GM06990 (cell line): ENCODE data around the gene PLEKHN1.

Source experiments
- DNase-seq: peaks from one replicate; pipeline ENCODE4 v3.0.0-alpha.2; 2011; ENCODE audit not compliant: insufficient read length; ENCODE audit errors: extremely low read depth
- H3K27me3 ChIP-seq: replicated peaks from 2 replicates; pipeline ENCODE4 v1.6.0; 2011; ENCODE audit warnings: low read length; ENCODE audit not compliant: control insufficient read depth, insufficient read depth
- H3K36me3 ChIP-seq: 2 replicates; pipeline ENCODE4 v1.5.1; 2011; ENCODE audit warnings: low read length; ENCODE audit not compliant: control insufficient read depth, insufficient read depth
- H3K4me3 ChIP-seq: replicated peaks from 2 replicates; pipeline ENCODE4 v1.5.1; 2011; ENCODE audit warnings: low read depth, mild to moderate bottlenecking, control low read depth, low read length
- CTCF ChIP-seq: IDR thresholded peaks from 2 replicates; pipeline ENCODE4 v1.5.1; 2011; ENCODE audit warnings: low read length, control low read depth, mild to moderate bottlenecking, inconsistent platforms; ENCODE audit not compliant: insufficient read depth, poor library complexity, severe bottlenecking

PLEKHN1 gene

GRCh38 chr1:923991-924655 is 42.2 kb upstream of the PLEKHN1 start:
- H3K36me3 ChIP-seq = no peaks in the 10 kb centered on the region
- TF ChIP-seq CTCF = no peak
- DNase-seq = no peak
- H3K27me3 ChIP-seq = peaks cover 15% of the 10 kb centered on the region
- no peak overlapping the region for H3K4me3 ChIP-seq

DNA sequence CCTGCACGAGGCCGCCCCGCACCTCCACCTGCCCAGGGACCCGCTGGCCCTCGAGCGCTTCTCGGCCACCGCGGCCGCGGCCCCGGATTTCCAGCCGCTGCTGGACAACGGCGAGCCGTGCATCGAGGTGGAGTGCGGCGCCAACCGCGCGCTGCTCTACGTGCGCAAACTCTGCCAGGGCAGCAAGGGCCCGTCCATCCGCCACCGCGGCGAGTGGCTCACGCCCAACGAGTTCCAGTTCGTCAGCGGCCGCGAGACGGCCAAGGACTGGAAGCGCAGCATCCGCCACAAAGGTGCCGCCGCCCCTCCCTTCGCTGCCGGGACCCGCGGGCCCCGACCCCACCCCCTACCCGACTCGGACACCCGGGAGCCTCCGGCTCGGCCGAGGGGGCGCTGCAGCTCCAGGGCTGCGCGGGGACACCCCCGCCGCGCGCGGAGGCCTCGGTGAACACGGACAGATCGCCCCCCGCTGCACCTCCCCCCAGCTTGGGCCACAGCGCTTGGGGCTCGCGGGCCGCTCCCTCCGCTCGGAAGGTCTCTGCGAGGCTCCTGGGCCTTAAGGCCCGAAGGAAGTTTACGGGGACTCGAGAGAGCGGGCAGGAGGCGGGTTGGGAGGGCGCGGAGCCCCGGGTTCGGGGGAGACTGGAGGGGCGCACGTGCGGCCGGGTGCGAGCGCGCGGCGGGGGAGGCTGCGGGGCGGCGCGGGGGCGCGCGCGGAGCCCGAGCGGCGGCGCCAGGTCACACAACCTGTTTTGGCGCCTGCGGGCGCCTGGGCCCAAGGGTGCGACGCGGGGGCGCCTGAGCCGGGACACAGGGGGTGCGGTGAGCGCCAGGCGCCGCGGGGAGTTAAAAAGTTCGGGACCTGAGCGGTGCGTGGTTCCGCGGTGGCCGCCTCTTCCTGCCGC is 41.4 kb upstream of the PLEKHN1 start:
- no peak overlapping the region for H3K4me3 ChIP-seq
- TF ChIP-seq CTCF = no peak
- H3K27me3 ChIP-seq = peaks cover 15% of the 10 kb centered on the region
- no peaks in the 10 kb centered on the region for H3K36me3 ChIP-seq
- no peak for DNase-seq

GRCh38 chr1:925561-926421 is 40.5 kb upstream of the PLEKHN1 start:
- TF ChIP-seq CTCF = no peak
- DNase-seq = no peak
- Histone ChIP-seq H3K36me3 (no peaks in the 10 kb centered on the region), H3K27me3 (peaks cover 15% of the 10 kb centered on the region), H3K4me3 (no peak overlapping the region)

DNA sequence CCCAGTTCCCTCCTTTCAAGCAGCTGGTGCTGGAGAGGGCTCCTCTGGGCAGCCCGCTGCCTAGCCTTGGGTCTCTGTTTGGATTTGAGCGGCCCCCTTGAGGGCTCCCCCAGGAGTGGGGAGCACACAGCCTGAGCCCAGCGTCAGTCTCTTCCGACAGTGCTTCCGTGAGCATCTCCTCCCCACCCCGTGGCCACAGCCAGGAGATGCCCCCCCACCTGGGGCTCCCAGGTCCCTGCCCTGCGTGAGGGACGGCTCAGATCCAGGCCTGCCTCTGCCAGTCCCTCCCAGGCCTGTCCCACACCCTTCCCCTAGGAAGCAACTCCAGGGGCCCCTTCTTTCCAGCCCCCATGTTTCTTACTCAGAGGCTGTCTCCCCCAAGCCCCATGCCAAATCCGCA is 39.0 kb upstream of the PLEKHN1 start:
- DNase-seq = no peak
- no peak overlapping the region for H3K4me3 ChIP-seq
- no peaks in the 10 kb centered on the region for H3K36me3 ChIP-seq
- H3K27me3 ChIP-seq = peaks cover 9% of the 10 kb centered on the region
- TF ChIP-seq CTCF = no peak

DNA sequence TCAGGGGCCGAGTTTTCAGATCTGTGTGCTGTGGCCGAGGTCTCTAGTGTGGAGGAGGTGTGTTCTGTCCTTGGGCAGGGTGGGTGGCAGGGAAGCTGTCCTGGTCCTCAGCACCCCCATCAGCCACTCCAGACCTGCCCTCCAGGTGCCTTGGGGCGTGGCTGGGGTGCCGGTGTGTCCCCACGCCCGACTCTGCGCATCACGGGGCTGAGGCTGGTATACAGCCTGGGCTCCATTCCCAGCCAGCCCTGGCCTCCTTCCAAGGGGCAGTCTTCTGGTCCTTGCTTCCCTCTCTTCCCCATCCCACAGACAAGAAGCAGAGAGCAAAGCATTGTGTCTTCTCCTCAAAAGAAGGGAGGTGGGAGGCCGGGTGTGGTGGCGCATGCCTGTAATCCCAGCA is 38.5 kb upstream of the PLEKHN1 start:
- H3K27me3 ChIP-seq = peaks cover 9% of the 10 kb centered on the region
- no peak for TF ChIP-seq CTCF
- DNase-seq = no peak
- no peak overlapping the region for H3K4me3 ChIP-seq
- no peaks in the 10 kb centered on the region for H3K36me3 ChIP-seq
